Calu3 (cell line): ENCODE data around the gene SRP9. TPM values are rescaled to one million over a fixed set of nuclear protein-coding genes. Genes with fewer than 3 reads are reported as not detected.

Source experiments
- BruUV-seq: library from RNA; stranded (reverse); fragments of 400-500 nt; replicated peaks from 2 replicates; lab custom pipeline; 2021; lab: Mats Ljungman, UMichigan
- CTCF ChIA-PET: fragments of 300-600 bp; sonication (Branson Sonifier 250); formaldehyde crosslinking; loops from one replicate; lab custom pipeline; 2022; ENCODE audit warnings: antibody characterized with exemption; lab: Charles Lee
- DNase-seq: peaks from one replicate; pipeline ENCODE4 v3.0.0; 2022
- H3K27ac Mint-ChIP-seq: one replicate; pipeline ENCODE4 v1.8.0; 2022; ENCODE audit warnings: mixed read lengths; ENCODE audit not compliant: unreplicated experiment
- H3K27me3 Mint-ChIP-seq: one replicate; pipeline ENCODE4 v1.8.0; 2022; ENCODE audit warnings: mixed read lengths; ENCODE audit not compliant: unreplicated experiment
- H3K36me3 Mint-ChIP-seq: one replicate; pipeline ENCODE4 v1.8.0; 2022; ENCODE audit warnings: mild to moderate bottlenecking, moderate library complexity, mixed read lengths; ENCODE audit not compliant: insufficient read depth, unreplicated experiment
- H3K4me1 Mint-ChIP-seq: one replicate; pipeline ENCODE4 v1.8.0; 2022; ENCODE audit warnings: mild to moderate bottlenecking, low read depth, mixed read lengths; ENCODE audit not compliant: unreplicated experiment
- H3K4me3 Mint-ChIP-seq: one replicate; pipeline ENCODE4 v1.8.0; 2022; ENCODE audit warnings: mild to moderate bottlenecking, low read depth, moderate library complexity, mixed read lengths; ENCODE audit not compliant: unreplicated experiment
- H3K9me3 Mint-ChIP-seq: one replicate; pipeline ENCODE4 v1.8.0; 2022; ENCODE audit warnings: low read depth, mixed read lengths; ENCODE audit not compliant: unreplicated experiment
- intact Hi-C: fragments of 100-400 bp; cut with micrococcal nuclease; formaldehyde crosslinking; loops from one replicate; pipeline ENCODE4 v1.10.0; 2022; ENCODE audit not compliant: unreplicated experiment
- total RNA-seq: library from RNA; stranded (reverse); gene quantifications from 2 replicates; pipeline ENCODE4 v1.2.3, GENCODE V29; 2022
- TF ChIP-seq, protein P1 (sequence below): fragments of 200-600 bp; IDR thresholded peaks from one replicate; pipeline ENCODE4 v1.8.0; 2022; ENCODE audit warnings: antibody characterized with exemption; ENCODE audit not compliant: unreplicated experiment

The SRP9 gene
- total RNA-seq, 1 experiment from 2014 or later, result 312 TPM

DNA sequence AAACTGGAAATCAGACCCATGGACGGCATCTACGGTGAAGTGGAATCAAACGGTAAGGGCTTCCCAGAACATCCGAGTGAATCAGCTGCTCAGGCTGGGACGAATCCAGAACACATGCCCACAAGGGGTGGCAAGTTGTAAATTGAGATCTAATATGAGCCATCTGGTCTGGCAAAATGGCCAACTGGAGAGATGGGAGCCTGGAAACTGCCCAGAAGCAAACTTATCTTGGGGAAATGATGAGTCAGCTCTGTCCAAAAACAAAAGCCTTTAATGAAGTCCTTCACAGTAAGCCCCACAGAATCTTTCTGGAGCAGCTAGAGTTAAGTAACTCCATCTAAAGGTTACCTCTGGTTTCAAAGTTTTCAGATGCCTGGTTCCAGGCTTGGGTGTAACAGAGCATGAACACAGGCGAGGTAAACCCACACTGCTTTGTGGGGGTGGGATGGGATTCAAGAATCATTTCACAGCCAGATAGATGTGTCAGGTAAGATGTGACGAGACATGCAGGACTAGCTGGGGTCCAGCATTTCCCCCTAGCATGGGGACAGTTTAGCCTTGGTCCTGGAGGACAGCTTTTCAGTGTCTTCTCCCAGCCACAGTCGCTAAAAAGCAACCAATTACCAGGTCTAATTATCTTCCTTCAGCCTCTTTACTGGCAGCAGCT lies 10.5 kb upstream of the SRP9 start:
- Mint-ChIP-seq H3K4me3 (no peak overlapping the region), H3K36me3 (no peaks in the 10 kb centered on the region), H3K9me3 (no peaks in the 10 kb centered on the region), H3K27me3 (no peaks in the 10 kb centered on the region), H3K27ac (no peak overlapping the region), H3K4me1 (peaks cover 38% of the 10 kb centered on the region)
- TF ChIP-seq, protein P1, sequence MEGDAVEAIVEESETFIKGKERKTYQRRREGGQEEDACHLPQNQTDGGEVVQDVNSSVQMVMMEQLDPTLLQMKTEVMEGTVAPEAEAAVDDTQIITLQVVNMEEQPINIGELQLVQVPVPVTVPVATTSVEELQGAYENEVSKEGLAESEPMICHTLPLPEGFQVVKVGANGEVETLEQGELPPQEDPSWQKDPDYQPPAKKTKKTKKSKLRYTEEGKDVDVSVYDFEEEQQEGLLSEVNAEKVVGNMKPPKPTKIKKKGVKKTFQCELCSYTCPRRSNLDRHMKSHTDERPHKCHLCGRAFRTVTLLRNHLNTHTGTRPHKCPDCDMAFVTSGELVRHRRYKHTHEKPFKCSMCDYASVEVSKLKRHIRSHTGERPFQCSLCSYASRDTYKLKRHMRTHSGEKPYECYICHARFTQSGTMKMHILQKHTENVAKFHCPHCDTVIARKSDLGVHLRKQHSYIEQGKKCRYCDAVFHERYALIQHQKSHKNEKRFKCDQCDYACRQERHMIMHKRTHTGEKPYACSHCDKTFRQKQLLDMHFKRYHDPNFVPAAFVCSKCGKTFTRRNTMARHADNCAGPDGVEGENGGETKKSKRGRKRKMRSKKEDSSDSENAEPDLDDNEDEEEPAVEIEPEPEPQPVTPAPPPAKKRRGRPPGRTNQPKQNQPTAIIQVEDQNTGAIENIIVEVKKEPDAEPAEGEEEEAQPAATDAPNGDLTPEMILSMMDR, result no peak
- no TSS peak for BruUV-seq
- no peak for DNase-seq
- CTCF ChIA-PET, result interaction anchor here (0.6 to 1.1 kb wide), 2 partner anchors 11 to 339 kb away, joined by 3 to 5 read pairs; partner anchors contain the start of gene SRP9
- intact Hi-C loops, result no loop called here

DNA sequence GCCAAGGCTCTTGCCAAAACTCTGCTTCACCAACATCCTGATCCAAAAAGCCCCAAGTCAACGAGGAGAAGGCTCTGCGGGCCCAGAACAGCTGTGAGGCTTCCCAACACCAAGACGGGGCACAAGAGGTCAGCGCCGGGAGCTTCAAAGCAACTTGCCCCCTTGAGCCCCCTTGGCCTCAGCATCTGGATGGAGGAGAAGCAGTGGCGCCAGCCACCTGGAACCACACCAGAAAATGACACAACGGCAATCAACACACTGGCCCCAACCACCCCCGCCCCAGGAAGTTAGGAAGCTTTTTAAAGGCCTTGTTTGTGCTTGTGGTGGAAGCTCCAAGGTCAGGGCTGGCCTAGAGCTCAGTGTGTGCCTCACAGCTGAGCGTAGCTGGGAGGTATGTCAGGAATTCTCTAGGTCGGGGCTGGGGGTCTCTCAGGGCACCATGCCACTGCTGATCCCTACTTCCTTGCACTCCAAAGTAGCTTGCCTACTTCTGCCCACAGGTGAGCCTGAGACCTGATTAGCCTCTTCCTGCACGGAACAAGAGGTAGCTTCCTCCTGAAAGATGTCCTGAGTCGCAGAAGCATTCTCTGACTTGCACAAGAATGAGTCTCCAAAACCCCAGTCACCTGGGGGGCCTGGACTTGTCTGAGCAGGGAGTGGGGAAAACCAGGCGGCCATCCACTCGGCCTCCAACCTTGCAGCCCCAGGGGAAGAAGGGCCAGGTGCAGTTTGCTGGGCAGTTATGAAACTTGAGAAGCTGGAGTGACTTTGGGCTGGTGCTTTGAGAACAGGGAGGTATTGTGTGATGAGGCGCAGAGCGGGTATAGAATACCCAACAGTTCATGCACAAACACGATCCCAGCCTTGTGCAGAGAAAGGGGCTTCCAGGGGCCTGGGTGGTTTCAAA lies 9.7 kb upstream of the SRP9 start:
- CTCF ChIA-PET, result interaction anchor here (0.5 to 1.1 kb wide), 3 partner anchors 10 to 276 kb away, joined by 3 to 5 read pairs (median 3); partner anchors contain the start of gene SRP9
- H3K4me3 Mint-ChIP-seq, result no peak overlapping the region
- H3K4me1 Mint-ChIP-seq, result peaks cover 46% of the 10 kb centered on the region
- BruUV-seq, result no TSS peak
- intact Hi-C loops, result no loop called here
- H3K27me3 Mint-ChIP-seq, result no peaks in the 10 kb centered on the region
- TF ChIP-seq, protein P1, result no peak
- H3K36me3 Mint-ChIP-seq, result no peaks in the 10 kb centered on the region
- H3K9me3 Mint-ChIP-seq, result no peaks in the 10 kb centered on the region
- no peak for DNase-seq
- no peak overlapping the region for H3K27ac Mint-ChIP-seq

- peaks cover 56% of the 10 kb centered on the region for H3K4me1 Mint-ChIP-seq
- H3K27me3 Mint-ChIP-seq, result no peaks in the 10 kb centered on the region
- CTCF ChIA-PET, result interaction anchor here (0.5 kb wide), 1 partner anchor 136 kb away, joined by 3 read pairs; no protein-coding TSS in a partner anchor
- intact Hi-C loops, result no loop called here
- no peak overlapping the region for H3K27ac Mint-ChIP-seq
- no peaks in the 10 kb centered on the region for H3K9me3 Mint-ChIP-seq
- H3K4me3 Mint-ChIP-seq, result no peak overlapping the region
- no TSS peak for BruUV-seq
- DNase-seq, result no peak
- TF ChIP-seq, protein P1, result no peak
- no peaks in the 10 kb centered on the region for H3K36me3 Mint-ChIP-seq
Observed at GRCh38 chr1:225768662-225769426, 8.8 kb upstream of the SRP9 start.

GRCh38 chr1:225769687-225770086 lies 7.9 kb upstream of the SRP9 start:
- CTCF ChIA-PET, result no interaction called here
- intact Hi-C loops, result loop anchor here (10.0 kb wide), 1 partner anchor 205 kb away; no protein-coding TSS in a partner anchor
- H3K27me3 Mint-ChIP-seq, result no peaks in the 10 kb centered on the region

More at GRCh38 chr1:225769687-225770086, 7.9 kb upstream of the SRP9 start:
- Mint-ChIP-seq H3K36me3 (no peaks in the 10 kb centered on the region), H3K4me1 (peaks cover 64% of the 10 kb centered on the region), H3K9me3 (no peaks in the 10 kb centered on the region), H3K27ac (no peak overlapping the region), H3K4me3 (no peak overlapping the region)
- DNase-seq, result no peak
- TF ChIP-seq, protein P1, result no peak
- BruUV-seq, result no TSS peak
